ENCODE data around the gene LIN7C.

- TF ChIP-seq CTCF (conservative IDR thresholded peaks at IDR 0.05; ENCODE audit: low read depth, low read length) (no peak), EZH2 (IDR thresholded peaks at IDR 0.05; ENCODE audit: low read length, unreplicated experiment) (no peak)
Measured at GRCh38 chr11:27528712-27529111, 22.1 kb upstream of the LIN7C start.
